Astrocyte (in vitro differentiated cells and primary cell): ENCODE results near the gene CEACAM19. TPM values are rescaled to one million over a fixed set of nuclear protein-coding genes. Genes with fewer than 3 reads are reported as not detected.

ENCODE experiments used
- DNase-seq: peaks from one replicate; pipeline ENCODE4 v3.0.0-alpha.2; 2010; ENCODE audit warnings: low read depth
- FAIRE-seq: peaks from 2 replicates; lab custom pipeline; 2011; peaks lifted over from hg19 to GRCh38; lab: Jason Lieb, UNC
- H2AFZ ChIP-seq: 2 replicates; pipeline ENCODE4 v1.6.0; 2012; ENCODE audit warnings: low read depth, low read length, inconsistent platforms
- H3K27ac ChIP-seq: 2 replicates; pipeline ENCODE4 v1.5.1; 2011; ENCODE audit warnings: low read depth, low read length, inconsistent platforms
- H3K27me3 ChIP-seq: 2 replicates; pipeline ENCODE4 v1.6.0; 2011; ENCODE audit warnings: low read length, inconsistent platforms; ENCODE audit not compliant: insufficient read depth
- H3K36me3 ChIP-seq: 2 replicates; pipeline ENCODE4 v1.5.1; 2011; ENCODE audit warnings: low read length, inconsistent platforms; ENCODE audit not compliant: insufficient read depth
- H3K4me1 ChIP-seq: 2 replicates; pipeline ENCODE4 v1.5.1; 2011; ENCODE audit warnings: low read length, inconsistent platforms; ENCODE audit not compliant: insufficient read depth
- H3K4me2 ChIP-seq: 2 replicates; pipeline ENCODE4 v1.6.0; 2012; ENCODE audit warnings: low read length, inconsistent platforms
- H3K4me3 ChIP-seq: 2 replicates; pipeline ENCODE4 v1.5.1; 2011; ENCODE audit warnings: low read depth, mild to moderate bottlenecking, low read length, inconsistent platforms; ENCODE audit not compliant: insufficient read depth
- H3K79me2 ChIP-seq: 2 replicates; pipeline ENCODE4 v1.6.0; 2012; ENCODE audit warnings: mild to moderate bottlenecking, low read length, inconsistent platforms; ENCODE audit not compliant: insufficient read depth
- H3K9ac ChIP-seq: 2 replicates; pipeline ENCODE4 v1.6.0; 2012; ENCODE audit warnings: mild to moderate bottlenecking, low read length, inconsistent platforms
- H3K9me3 ChIP-seq: 2 replicates; pipeline ENCODE4 v1.5.1; 2012; ENCODE audit warnings: low read depth, mild to moderate bottlenecking, low read length, inconsistent platforms; ENCODE audit not compliant: insufficient read depth
- H4K20me1 ChIP-seq: 2 replicates; pipeline ENCODE4 v1.6.0; 2012; ENCODE audit warnings: low read length, inconsistent platforms; ENCODE audit not compliant: insufficient read depth
- H3K27ac Mint-ChIP-seq: one replicate; pipeline ENCODE4 v1.8.0; 2021; ENCODE audit warnings: mild to moderate bottlenecking, mixed read lengths; ENCODE audit not compliant: unreplicated experiment
- H3K27me3 Mint-ChIP-seq: one replicate; pipeline ENCODE4 v1.8.0; 2021; ENCODE audit warnings: low read depth, mixed read lengths; ENCODE audit not compliant: unreplicated experiment
- H3K36me3 Mint-ChIP-seq: one replicate; pipeline ENCODE4 v1.8.0; 2021; ENCODE audit warnings: low read depth, mixed read lengths; ENCODE audit not compliant: unreplicated experiment
- H3K4me1 Mint-ChIP-seq: one replicate; pipeline ENCODE4 v1.8.0; 2021; ENCODE audit warnings: low read depth, mixed read lengths; ENCODE audit not compliant: unreplicated experiment
- H3K4me3 Mint-ChIP-seq: one replicate; pipeline ENCODE4 v1.8.0; 2021; ENCODE audit warnings: mild to moderate bottlenecking, moderate library complexity, mixed read lengths; ENCODE audit not compliant: unreplicated experiment
- H3K9me3 Mint-ChIP-seq: one replicate; pipeline ENCODE4 v1.8.0; 2021; ENCODE audit warnings: mild to moderate bottlenecking, mixed read lengths; ENCODE audit not compliant: unreplicated experiment
- EZH2 ChIP-seq: IDR thresholded peaks from 2 replicates; pipeline ENCODE4 v1.6.1; 2012; ENCODE audit warnings: mild to moderate bottlenecking, low read length, inconsistent platforms; ENCODE audit not compliant: insufficient read depth
- total RNA-seq: library from RNA; stranded (reverse); gene quantifications from 2 replicates; pipeline ENCODE4 v1.2.1, GENCODE V29; 2021
- TF ChIP-seq, protein P1 (sequence below): IDR thresholded peaks from 2 replicates; pipeline ENCODE4 v1.5.1; 2011; ENCODE audit warnings: low read depth, mild to moderate bottlenecking, inconsistent platforms, low read length, moderate library complexity; ENCODE audit not compliant: insufficient read depth

The CEACAM19 gene
- total RNA-seq, 1 donor from 2014 or later: 8.0 TPM

- Histone ChIP-seq H3K4me3 (peak within 1 kb of the TSS; percentile 94), H3K27me3 (no peaks in the 10 kb centered on the region), H3K36me3 (peaks cover 17% of the 10 kb centered on the region), H2AFZ (peak within 1 kb of the TSS; percentile 99), H3K4me2 (peak within 1 kb of the TSS; percentile 99), H4K20me1 (peaks cover 39% of the 10 kb centered on the region), H3K4me1 (peaks cover 21% of the 10 kb centered on the region), H3K9me3 (no peaks in the 10 kb centered on the region), H3K79me2 (peaks cover 47% of the 10 kb centered on the region), H3K9ac (peak within 1 kb of the TSS; percentile 92), H3K27ac (peak within 1 kb of the TSS; percentile 89)
- peak within 1 kb of the TSS; percentile 92 for H3K4me3 Mint-ChIP-seq
- H3K27ac Mint-ChIP-seq: peak within 1 kb of the TSS; percentile 84
- H3K36me3 Mint-ChIP-seq: peaks cover 7% of the 10 kb centered on the region
- no peaks in the 10 kb centered on the region for H3K9me3 Mint-ChIP-seq
- FAIRE-seq (no peak), DNase-seq (peak; percentile 58)
- H3K4me1 Mint-ChIP-seq: peaks cover 3% of the 10 kb centered on the region
- H3K27me3 Mint-ChIP-seq: peaks cover 5% of the 10 kb centered on the region
- TF ChIP-seq, protein P1, sequence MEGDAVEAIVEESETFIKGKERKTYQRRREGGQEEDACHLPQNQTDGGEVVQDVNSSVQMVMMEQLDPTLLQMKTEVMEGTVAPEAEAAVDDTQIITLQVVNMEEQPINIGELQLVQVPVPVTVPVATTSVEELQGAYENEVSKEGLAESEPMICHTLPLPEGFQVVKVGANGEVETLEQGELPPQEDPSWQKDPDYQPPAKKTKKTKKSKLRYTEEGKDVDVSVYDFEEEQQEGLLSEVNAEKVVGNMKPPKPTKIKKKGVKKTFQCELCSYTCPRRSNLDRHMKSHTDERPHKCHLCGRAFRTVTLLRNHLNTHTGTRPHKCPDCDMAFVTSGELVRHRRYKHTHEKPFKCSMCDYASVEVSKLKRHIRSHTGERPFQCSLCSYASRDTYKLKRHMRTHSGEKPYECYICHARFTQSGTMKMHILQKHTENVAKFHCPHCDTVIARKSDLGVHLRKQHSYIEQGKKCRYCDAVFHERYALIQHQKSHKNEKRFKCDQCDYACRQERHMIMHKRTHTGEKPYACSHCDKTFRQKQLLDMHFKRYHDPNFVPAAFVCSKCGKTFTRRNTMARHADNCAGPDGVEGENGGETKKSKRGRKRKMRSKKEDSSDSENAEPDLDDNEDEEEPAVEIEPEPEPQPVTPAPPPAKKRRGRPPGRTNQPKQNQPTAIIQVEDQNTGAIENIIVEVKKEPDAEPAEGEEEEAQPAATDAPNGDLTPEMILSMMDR: no peak
- TF ChIP-seq EZH2: no peak
Measured at GRCh38 chr19:44643605-44644401, 27.5 kb upstream of the CEACAM19 start, which contains the start of gene PVR. PVR (plus strand) TSS chr19:44643910; CDS start chr19:44644097, 187 bp downstream.

GRCh38 chr19:44644402-44645016 lies 26.8 kb upstream of the CEACAM19 start:
- no peak for TF ChIP-seq EZH2
- TF ChIP-seq, protein P1: no peak
- Mint-ChIP-seq H3K27ac (peak overlapping the region; percentile 84), H3K36me3 (peaks cover 7% of the 10 kb centered on the region), H3K4me3 (peak overlapping the region; percentile 92), H3K4me1 (peaks cover 3% of the 10 kb centered on the region), H3K27me3 (peaks cover 4% of the 10 kb centered on the region), H3K9me3 (no peaks in the 10 kb centered on the region)
- DNase-seq (peak; percentile 42), FAIRE-seq (no peak)
- H3K9me3 ChIP-seq: no peaks in the 10 kb centered on the region
- H3K27ac ChIP-seq: peak overlapping the region; percentile 89
- no peaks in the 10 kb centered on the region for H3K27me3 ChIP-seq
- H3K4me2 ChIP-seq: peak overlapping the region; percentile 99
- peak overlapping the region; percentile 94 for H3K4me3 ChIP-seq
- H2AFZ ChIP-seq: peak overlapping the region; percentile 99
- H3K79me2 ChIP-seq: peaks cover 53% of the 10 kb centered on the region
- peaks cover 24% of the 10 kb centered on the region for H3K4me1 ChIP-seq
- H3K36me3 ChIP-seq: peaks cover 17% of the 10 kb centered on the region
- peaks cover 46% of the 10 kb centered on the region for H4K20me1 ChIP-seq
- H3K9ac ChIP-seq: peak overlapping the region; percentile 92
